ENCODE data around the gene NUP58. TPM values are rescaled to one million over a fixed set of nuclear protein-coding genes. Genes with fewer than 3 reads are reported as not detected.

The NUP58 gene
- 16.7 to 23.1 TPM (median 20.7 TPM) in 5 replicates for total RNA-seq (2022; extraction: Qiagen RNA extraction)

GRCh38 chr13:25301347-25302113 is at the start of gene NUP58:
NUP58 (plus strand) TSS chr13:25301625; CDS start chr13:25301774, 149 bp downstream.

GRCh38 chr13:25286969-25287961 is 14.2 kb upstream of the NUP58 start, which contains the start of gene MTMR6:
MTMR6 (minus strand) TSS chr13:25287488; CDS start chr13:25287247, 241 bp downstream.

GRCh38 chr13:25371875-25372283 is 70.5 kb downstream of the NUP58 start, which contains the start of gene ATP8A2:
ATP8A2 (plus strand) TSS chr13:25371974; CDS start chr13:25372213, 239 bp downstream.

Other genes starting within 250 kb of the NUP58 start
- gene PABPC3, start 205.5 kb upstream of the NUP58 start, total RNA-seq (2022; extraction: Qiagen RNA extraction): 0.14 to 0.22 TPM (median 0.21 TPM) in 5 replicates
- gene AMER2, start 129.3 kb upstream of the NUP58 start, total RNA-seq (2022; extraction: Qiagen RNA extraction): not detected in 5 replicates
- 7.6 to 10.2 TPM (median 9.1 TPM) in 5 replicates for gene MTMR6, start 14.1 kb upstream of the NUP58 start, total RNA-seq (2022; extraction: Qiagen RNA extraction)
- gene ATP8A2, start 70.3 kb downstream of the NUP58 start, total RNA-seq (2022; extraction: Qiagen RNA extraction): 0.01 to 0.03 TPM in 2 of 5 replicates, not detected in the others

Data from A549 treated with dexamethasone at 1 μM for 4 hours (cell line).